ENCODE data around the gene UNC5A.
"Not testable (repeated sequence)": the region's sequence is repeated elsewhere in the genome, so short reads cannot be mapped to it uniquely, and the experiment has no call there.

Gene UNC5A

GRCh38 chr5:176866707-176867310, 56.5 kb downstream of the UNC5A start:
- no peak for DNase-seq

- no peak for DNase-seq
These were observed 57.8 kb downstream of the UNC5A start for GRCh38 chr5:176868126-176868525.

- DNase-seq, result no peak
These were observed 58.4 kb downstream of the UNC5A start for GRCh38 chr5:176868731-176869130.

- DNase-seq, result no peak
These were observed 59.2 kb downstream of the UNC5A start for GRCh38 chr5:176869501-176870109.

GRCh38 chr5:176870110-176870591, 59.8 kb downstream of the UNC5A start:
- peak in 1 of 2 experiments; percentile 29 for DNase-seq

GRCh38 chr5:176870644-176871043, 60.3 kb downstream of the UNC5A start:
- not testable (repeated sequence) for DNase-seq

- DNase-seq, result not testable (repeated sequence)
These were observed 62.2 kb downstream of the UNC5A start for GRCh38 chr5:176872586-176872985.

GRCh38 chr5:176873011-176873410, 62.7 kb downstream of the UNC5A start:
- not testable (repeated sequence) for DNase-seq

GRCh38 chr5:176873541-176874172, 63.3 kb downstream of the UNC5A start:
- no peak for DNase-seq

GRCh38 chr5:176874198-176874780, 63.9 kb downstream of the UNC5A start:
- no peak for DNase-seq

GRCh38 chr5:176875014-176875550, 64.7 kb downstream of the UNC5A start:
- no peak for DNase-seq

GRCh38 chr5:176875783-176876505, 65.6 kb downstream of the UNC5A start:
- DNase-seq, result no peak

- DNase-seq, result no peak
These were observed 66.4 kb downstream of the UNC5A start for GRCh38 chr5:176876506-176877431.

- no peak for DNase-seq
These were observed 67.5 kb downstream of the UNC5A start for GRCh38 chr5:176877793-176878331.

GRCh38 chr5:176878463-176878862, 68.1 kb downstream of the UNC5A start:
- DNase-seq, result no peak

- no peak for DNase-seq
These were observed 68.7 kb downstream of the UNC5A start for GRCh38 chr5:176878906-176879662.

- DNase-seq, result no peak
These were observed 69.5 kb downstream of the UNC5A start for GRCh38 chr5:176879663-176880361.

- DNase-seq, result no peak
These were observed 70.1 kb downstream of the UNC5A start for GRCh38 chr5:176880366-176881020.

- no peak for DNase-seq
These were observed 70.8 kb downstream of the UNC5A start for GRCh38 chr5:176881021-176881749.
